HepG2 (cell line): ENCODE data around the gene PIH1D2. TPM values are rescaled to one million over a fixed set of nuclear protein-coding genes. Genes with fewer than 3 reads are reported as not detected.

Experiments
- ATF7 ChIP-seq, 2 experiments: fragments of 450-650 bp in 1 of 2; sonication (generic) in 1 of 2; formaldehyde crosslinking in 1 of 2; IDR thresholded peaks; 2 replicates each; pipeline versions ENCODE4 v1.4.0 to v1.6.1; 2016 to 2020; ENCODE audit warnings: antibody characterized with exemption in 1 of 2, mild to moderate bottlenecking in 1 of 2, missing genetic modification reagents in 1 of 2
- HNRNPK ChIP-seq: fragments of 200-400 bp; formaldehyde crosslinking; IDR thresholded peaks from 2 replicates; pipeline ENCODE4 v1.6.1; 2018; ENCODE audit warnings: low read length, low read depth, moderate library complexity, mild to moderate bottlenecking; ENCODE audit not compliant: poor library complexity, severe bottlenecking
- MAF1 ChIP-seq: sonication (generic); formaldehyde crosslinking; IDR thresholded peaks from 2 replicates; pipeline ENCODE4 v1.5.0; 2020; ENCODE audit warnings: missing genetic modification reagents, borderline replicate concordance
- NCOR1 ChIP-seq: fragments of 200-600 bp; sonication (generic); IDR thresholded peaks from 2 replicates; pipeline ENCODE4 v1.7.0; 2017; ENCODE audit warnings: antibody characterized with exemption, low read length, borderline replicate concordance
- RBAK ChIP-seq: sonication (generic); formaldehyde crosslinking; IDR thresholded peaks from 2 replicates; pipeline ENCODE4 v1.5.1; 2020; ENCODE audit warnings: mild to moderate bottlenecking, missing genetic modification reagents
- RFX5 ChIP-seq: IDR thresholded peaks from 2 replicates; pipeline ENCODE4 v1.6.1; 2011; ENCODE audit warnings: low read depth, low read length, improper control_type of control experiment
- SSRP1 ChIP-seq: IDR thresholded peaks from 2 replicates; pipeline ENCODE4 v1.6.1; 2016; ENCODE audit warnings: control low read depth
- polyA plus RNA-seq, 8 experiments: library from polyadenylated mRNA; depleted of rRNA in 3 of 8; stranded (reverse) in 7 of 8; unstranded in 1 of 8; fragments of >200 nt; fragmentation: Illumina TruSeq in 4 of 8; extraction: Trizol in 4 of 8; gene quantifications; 2 replicates each; pipeline versions ENCODE4 v1.2.1 to v1.2.3, GENCODE V29; 2011 to 2016; ENCODE audit warnings: low read depth in 4 of 8, missing spikeins in 1 of 8, mixed read lengths in 1 of 8; ENCODE audit not compliant: insufficient read depth in 1 of 8
- total RNA-seq, 5 experiments: library from RNA; depleted of rRNA; stranded (reverse); fragments of >200 nt; fragmentation: Illumina TruSeq; extraction: Trizol; gene quantifications; 2 replicates each; pipeline ENCODE4 v1.2.3, GENCODE V29; 2016; ENCODE audit warnings: low read depth in 1 of 5
- TF ChIP-seq, protein P1 (sequence below): sonication (generic); formaldehyde crosslinking; IDR thresholded peaks from 2 replicates; pipeline ENCODE4 v1.9.0; 2021; ENCODE audit warnings: mild to moderate bottlenecking, missing genetic modification reagents
- TF ChIP-seq, protein P2 (sequence below): sonication (generic); formaldehyde crosslinking; IDR thresholded peaks from 2 replicates; pipeline ENCODE4 v1.9.0; 2022; ENCODE audit warnings: low read depth, missing genetic modification reagents
- TF ChIP-seq, protein P3 (sequence below): sonication (generic); formaldehyde crosslinking; IDR thresholded peaks from 2 replicates; pipeline ENCODE4 v1.9.0; 2021; ENCODE audit warnings: missing genetic modification reagents, mild to moderate bottlenecking, borderline replicate concordance
- TF ChIP-seq, protein P4 (sequence below): sonication (generic); formaldehyde crosslinking; IDR thresholded peaks from 2 replicates; pipeline ENCODE4 v1.5.1; 2020; ENCODE audit warnings: mild to moderate bottlenecking, missing genetic modification reagents, borderline replicate concordance

PIH1D2 gene
- total and polyA plus RNA-seq, 2 of the 13 experiments (the other 11 are each of a cell fraction or from before 2014, with no cell fraction given): 0.49 to 2.7 TPM

DNA sequence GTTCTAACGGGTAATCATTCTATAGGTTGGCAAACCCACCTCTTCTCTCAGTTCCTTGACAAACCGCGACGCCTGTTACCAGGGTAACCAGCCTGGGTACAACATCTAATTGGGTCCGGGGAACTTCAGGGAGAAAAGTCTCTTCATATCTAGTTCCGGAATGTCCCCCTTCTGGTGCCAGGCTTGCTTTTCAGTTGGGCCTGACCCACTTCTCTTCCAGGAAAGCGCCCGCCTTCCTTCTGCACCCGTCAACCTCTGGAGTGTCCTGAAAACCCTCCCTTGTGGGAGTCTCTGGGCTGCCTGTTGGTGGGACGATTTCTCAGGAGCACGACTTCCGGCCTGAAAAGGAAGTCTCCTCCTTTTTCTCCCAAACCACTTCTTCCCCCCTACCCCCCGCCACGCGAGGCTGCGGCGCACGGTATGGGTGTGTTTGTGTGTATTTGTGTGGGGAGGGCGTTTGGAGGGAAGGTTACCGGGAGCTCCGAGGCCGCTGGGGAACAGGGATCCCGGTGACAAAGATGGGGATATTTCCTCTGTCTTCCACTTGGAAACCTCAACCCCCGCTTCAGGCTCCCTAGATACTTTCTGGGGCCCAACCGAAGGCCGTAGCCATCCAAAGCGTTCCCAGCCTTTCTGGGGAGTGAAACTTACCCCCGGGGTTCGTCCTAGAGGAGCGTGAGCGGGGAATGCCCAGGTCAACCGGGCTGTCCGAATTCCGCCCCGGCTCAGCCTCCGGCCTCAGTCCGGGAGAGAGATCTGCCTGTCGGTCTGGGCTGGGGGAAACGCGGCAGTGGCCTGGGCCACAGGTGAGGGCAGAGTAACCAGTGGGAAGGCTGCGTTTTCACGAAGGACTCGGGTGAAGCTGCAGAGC lies at the start of gene PIH1D2, which contains the start of gene NKAPD1 (continued):
- TF ChIP-seq, protein P1, sequence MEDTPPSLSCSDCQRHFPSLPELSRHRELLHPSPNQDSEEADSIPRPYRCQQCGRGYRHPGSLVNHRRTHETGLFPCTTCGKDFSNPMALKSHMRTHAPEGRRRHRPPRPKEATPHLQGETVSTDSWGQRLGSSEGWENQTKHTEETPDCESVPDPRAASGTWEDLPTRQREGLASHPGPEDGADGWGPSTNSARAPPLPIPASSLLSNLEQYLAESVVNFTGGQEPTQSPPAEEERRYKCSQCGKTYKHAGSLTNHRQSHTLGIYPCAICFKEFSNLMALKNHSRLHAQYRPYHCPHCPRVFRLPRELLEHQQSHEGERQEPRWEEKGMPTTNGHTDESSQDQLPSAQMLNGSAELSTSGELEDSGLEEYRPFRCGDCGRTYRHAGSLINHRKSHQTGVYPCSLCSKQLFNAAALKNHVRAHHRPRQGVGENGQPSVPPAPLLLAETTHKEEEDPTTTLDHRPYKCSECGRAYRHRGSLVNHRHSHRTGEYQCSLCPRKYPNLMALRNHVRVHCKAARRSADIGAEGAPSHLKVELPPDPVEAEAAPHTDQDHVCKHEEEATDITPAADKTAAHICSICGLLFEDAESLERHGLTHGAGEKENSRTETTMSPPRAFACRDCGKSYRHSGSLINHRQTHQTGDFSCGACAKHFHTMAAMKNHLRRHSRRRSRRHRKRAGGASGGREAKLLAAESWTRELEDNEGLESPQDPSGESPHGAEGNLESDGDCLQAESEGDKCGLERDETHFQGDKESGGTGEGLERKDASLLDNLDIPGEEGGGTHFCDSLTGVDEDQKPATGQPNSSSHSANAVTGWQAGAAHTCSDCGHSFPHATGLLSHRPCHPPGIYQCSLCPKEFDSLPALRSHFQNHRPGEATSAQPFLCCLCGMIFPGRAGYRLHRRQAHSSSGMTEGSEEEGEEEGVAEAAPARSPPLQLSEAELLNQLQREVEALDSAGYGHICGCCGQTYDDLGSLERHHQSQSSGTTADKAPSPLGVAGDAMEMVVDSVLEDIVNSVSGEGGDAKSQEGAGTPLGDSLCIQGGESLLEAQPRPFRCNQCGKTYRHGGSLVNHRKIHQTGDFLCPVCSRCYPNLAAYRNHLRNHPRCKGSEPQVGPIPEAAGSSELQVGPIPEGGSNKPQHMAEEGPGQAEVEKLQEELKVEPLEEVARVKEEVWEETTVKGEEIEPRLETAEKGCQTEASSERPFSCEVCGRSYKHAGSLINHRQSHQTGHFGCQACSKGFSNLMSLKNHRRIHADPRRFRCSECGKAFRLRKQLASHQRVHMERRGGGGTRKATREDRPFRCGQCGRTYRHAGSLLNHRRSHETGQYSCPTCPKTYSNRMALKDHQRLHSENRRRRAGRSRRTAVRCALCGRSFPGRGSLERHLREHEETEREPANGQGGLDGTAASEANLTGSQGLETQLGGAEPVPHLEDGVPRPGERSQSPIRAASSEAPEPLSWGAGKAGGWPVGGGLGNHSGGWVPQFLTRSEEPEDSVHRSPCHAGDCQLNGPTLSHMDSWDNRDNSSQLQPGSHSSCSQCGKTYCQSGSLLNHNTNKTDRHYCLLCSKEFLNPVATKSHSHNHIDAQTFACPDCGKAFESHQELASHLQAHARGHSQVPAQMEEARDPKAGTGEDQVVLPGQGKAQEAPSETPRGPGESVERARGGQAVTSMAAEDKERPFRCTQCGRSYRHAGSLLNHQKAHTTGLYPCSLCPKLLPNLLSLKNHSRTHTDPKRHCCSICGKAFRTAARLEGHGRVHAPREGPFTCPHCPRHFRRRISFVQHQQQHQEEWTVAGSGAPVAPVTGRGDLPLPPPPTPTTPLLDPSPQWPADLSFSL (CRISPR knock-in tag): no peak
- TF ChIP-seq, protein P2, sequence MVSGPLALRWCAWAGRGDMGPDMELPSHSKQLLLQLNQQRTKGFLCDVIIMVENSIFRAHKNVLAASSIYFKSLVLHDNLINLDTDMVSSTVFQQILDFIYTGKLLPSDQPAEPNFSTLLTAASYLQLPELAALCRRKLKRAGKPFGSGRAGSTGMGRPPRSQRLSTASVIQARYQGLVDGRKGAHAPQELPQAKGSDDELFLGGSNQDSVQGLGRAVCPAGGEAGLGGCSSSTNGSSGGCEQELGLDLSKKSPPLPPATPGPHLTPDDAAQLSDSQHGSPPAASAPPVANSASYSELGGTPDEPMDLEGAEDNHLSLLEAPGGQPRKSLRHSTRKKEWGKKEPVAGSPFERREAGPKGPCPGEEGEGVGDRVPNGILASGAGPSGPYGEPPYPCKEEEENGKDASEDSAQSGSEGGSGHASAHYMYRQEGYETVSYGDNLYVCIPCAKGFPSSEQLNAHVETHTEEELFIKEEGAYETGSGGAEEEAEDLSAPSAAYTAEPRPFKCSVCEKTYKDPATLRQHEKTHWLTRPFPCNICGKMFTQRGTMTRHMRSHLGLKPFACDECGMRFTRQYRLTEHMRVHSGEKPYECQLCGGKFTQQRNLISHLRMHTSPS (CRISPR knock-in tag): no peak
- TF ChIP-seq, protein P3, sequence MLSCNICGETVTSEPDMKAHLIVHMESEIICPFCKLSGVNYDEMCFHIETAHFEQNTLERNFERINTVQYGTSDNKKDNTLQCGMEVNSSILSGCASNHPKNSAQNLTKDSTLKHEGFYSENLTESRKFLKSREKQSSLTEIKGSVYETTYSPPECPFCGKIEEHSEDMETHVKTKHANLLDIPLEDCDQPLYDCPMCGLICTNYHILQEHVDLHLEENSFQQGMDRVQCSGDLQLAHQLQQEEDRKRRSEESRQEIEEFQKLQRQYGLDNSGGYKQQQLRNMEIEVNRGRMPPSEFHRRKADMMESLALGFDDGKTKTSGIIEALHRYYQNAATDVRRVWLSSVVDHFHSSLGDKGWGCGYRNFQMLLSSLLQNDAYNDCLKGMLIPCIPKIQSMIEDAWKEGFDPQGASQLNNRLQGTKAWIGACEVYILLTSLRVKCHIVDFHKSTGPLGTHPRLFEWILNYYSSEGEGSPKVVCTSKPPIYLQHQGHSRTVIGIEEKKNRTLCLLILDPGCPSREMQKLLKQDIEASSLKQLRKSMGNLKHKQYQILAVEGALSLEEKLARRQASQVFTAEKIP (CRISPR knock-in tag): no peak
- TF ChIP-seq RFX5 (no peak), SSRP1 (no peak), HNRNPK (no peak), ATF7 (IDR thresholded peaks at IDR 0.05) (no peak), ATF7 (CRISPR knock-in tag; IDR thresholded peaks at IDR 0.05) (no peak), NCOR1 (peak; percentile 64; the same call in 1 of the 2 replicates), MAF1 (CRISPR knock-in tag) (0 out of 2 replicates have a peak, but pooled peaks have one; percentile 17), RBAK (no peak)
- TF ChIP-seq, protein P4, sequence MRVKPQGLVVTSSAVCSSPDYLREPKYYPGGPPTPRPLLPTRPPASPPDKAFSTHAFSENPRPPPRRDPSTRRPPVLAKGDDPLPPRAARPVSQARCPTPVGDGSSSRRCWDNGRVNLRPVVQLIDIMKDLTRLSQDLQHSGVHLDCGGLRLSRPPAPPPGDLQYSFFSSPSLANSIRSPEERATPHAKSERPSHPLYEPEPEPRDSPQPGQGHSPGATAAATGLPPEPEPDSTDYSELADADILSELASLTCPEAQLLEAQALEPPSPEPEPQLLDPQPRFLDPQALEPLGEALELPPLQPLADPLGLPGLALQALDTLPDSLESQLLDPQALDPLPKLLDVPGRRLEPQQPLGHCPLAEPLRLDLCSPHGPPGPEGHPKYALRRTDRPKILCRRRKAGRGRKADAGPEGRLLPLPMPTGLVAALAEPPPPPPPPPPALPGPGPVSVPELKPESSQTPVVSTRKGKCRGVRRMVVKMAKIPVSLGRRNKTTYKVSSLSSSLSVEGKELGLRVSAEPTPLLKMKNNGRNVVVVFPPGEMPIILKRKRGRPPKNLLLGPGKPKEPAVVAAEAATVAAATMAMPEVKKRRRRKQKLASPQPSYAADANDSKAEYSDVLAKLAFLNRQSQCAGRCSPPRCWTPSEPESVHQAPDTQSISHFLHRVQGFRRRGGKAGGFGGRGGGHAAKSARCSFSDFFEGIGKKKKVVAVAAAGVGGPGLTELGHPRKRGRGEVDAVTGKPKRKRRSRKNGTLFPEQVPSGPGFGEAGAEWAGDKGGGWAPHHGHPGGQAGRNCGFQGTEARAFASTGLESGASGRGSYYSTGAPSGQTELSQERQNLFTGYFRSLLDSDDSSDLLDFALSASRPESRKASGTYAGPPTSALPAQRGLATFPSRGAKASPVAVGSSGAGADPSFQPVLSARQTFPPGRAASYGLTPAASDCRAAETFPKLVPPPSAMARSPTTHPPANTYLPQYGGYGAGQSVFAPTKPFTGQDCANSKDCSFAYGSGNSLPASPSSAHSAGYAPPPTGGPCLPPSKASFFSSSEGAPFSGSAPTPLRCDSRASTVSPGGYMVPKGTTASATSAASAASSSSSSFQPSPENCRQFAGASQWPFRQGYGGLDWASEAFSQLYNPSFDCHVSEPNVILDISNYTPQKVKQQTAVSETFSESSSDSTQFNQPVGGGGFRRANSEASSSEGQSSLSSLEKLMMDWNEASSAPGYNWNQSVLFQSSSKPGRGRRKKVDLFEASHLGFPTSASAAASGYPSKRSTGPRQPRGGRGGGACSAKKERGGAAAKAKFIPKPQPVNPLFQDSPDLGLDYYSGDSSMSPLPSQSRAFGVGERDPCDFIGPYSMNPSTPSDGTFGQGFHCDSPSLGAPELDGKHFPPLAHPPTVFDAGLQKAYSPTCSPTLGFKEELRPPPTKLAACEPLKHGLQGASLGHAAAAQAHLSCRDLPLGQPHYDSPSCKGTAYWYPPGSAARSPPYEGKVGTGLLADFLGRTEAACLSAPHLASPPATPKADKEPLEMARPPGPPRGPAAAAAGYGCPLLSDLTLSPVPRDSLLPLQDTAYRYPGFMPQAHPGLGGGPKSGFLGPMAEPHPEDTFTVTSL (CRISPR knock-in tag): no peak
